ENCODE results near the gene HIRA. TPM values are rescaled to one million over a fixed set of nuclear protein-coding genes. Genes with fewer than 3 reads are reported as not detected.

Gene HIRA
- total RNA-seq, 1 donor from 2014 or later = 29.2 TPM

GRCh38 chr22:19287889-19288288 lies 143.6 kb downstream of the HIRA start:
- DNase-seq (ENCODE audit: low spot score) = no peak

- no peak for DNase-seq (ENCODE audit: low spot score)
Observed at GRCh38 chr22:19287076-19287707, 144.3 kb downstream of the HIRA start.

GRCh38 chr22:19285831-19286230 lies 145.7 kb downstream of the HIRA start:
- DNase-seq (ENCODE audit: low spot score) = no peak

Other genes starting within 250 kb of the HIRA start
- gene CLTCL1, start 140.0 kb downstream of the HIRA start, total RNA-seq = 10.9 TPM
- 25.8 TPM for gene MRPL40, start 812 bp upstream of the HIRA start, total RNA-seq
- gene C22orf39, start 16.0 kb upstream of the HIRA start, total RNA-seq = 26.3 TPM
- gene UFD1, start 47.5 kb upstream of the HIRA start, total RNA-seq = 55.4 TPM
- gene CDC45, start 48.2 kb upstream of the HIRA start, total RNA-seq = not detected
- 151 TPM for gene CLDN5, start 92.7 kb upstream of the HIRA start, total RNA-seq